GM21825 (cell line): ENCODE results near the gene LATS1.
"Not testable (repeated sequence)": the region's sequence is repeated elsewhere in the genome, so short reads cannot be mapped to it uniquely, and the experiment has no call there.

Experiments used
- ATAC-seq: cut with Tn5 transposase; IDR thresholded peaks from one replicate; pipeline ENCODE4 v1.9.1; 2021; ENCODE audit warnings: mild to moderate bottlenecking, moderate library complexity; ENCODE audit not compliant: unreplicated experiment

Gene LATS1

DNA sequence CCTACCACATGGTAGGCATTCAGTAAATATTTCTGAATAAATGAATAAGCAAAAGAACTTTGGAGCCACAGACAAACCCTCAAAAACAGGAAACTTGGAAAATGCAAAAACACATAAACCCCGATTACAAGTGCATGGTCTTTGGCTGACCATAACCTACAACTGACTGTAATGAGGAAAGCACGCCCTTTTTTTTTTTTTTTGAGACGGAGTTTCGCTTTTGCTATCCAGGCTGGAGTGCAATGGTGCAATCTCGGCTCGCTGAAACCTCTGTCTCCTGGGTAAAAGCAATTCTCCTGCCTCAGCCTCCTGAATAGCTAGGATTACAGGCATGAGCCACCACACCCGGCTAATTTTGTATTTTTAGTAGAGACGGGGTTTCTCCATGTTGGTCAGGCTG, 11.9 kb upstream of the LATS1 start:
- ATAC-seq = no peak

DNA sequence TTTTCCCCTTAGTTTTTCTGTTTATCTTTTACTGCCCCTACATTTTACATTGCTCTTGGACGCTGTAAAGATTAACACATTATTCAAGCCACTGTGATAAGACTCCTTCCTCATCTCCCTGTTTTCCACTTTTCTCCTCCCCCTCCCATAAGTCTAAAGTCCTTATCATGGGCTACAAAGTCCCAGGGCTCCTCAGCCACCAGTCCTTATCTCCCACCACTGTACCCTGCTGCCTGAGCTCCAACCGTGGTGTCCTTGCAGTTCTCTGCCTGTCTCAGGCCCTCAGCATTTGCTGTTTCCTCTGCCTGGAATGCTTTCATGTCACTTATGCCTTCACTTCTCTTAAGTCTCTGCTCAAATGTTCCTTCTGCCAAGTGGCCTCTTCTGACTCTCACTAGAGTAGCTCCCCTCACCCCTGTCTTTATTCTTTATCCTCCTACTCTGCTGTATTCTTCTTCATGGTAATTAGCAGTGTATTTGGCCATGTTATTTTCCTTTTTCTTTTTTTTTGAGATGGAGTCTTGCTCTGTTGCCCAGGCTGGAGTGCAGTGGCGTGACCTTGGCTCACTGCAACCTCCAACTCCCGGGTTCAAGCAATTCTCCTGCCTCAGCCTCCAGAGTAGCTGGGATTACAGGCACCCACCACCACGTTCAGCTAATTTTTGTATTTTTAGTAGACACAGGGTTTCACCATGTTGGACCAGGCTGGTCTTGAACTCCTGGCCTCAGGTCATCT, 10.8 kb upstream of the LATS1 start:
- ATAC-seq = no peak

DNA sequence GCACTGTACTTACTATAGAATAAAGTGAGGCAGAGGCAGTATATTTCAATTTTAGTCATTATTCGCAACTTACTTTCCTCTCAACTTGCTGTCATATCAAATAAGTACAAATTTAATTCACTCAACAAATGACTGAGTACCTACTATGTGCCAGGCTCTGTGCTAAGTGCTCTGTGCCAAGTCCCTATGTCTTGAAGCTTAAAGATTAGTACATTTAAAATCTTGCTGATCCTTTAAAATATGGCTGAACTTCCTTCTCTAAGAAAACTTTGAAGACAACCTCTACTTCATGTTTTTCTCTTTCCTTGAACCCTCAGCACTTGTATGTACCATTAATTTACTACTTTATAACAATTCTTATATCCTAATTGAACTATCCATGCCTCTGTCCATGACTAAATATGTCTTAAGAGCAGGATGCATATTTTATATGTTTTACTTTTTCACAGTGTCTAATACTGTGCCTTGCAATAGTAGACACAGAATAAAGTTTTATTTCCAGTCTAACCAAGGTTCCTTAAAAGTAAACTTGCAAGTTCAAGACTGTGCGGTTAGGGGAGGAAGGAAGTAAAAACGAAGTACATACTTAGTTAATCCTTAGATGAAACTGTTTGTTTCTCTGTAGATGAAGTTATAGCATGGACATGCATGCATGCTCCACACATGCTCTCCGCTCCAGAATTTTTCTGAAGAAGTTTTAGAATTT, 10.0 kb upstream of the LATS1 start:
- ATAC-seq = no peak

DNA sequence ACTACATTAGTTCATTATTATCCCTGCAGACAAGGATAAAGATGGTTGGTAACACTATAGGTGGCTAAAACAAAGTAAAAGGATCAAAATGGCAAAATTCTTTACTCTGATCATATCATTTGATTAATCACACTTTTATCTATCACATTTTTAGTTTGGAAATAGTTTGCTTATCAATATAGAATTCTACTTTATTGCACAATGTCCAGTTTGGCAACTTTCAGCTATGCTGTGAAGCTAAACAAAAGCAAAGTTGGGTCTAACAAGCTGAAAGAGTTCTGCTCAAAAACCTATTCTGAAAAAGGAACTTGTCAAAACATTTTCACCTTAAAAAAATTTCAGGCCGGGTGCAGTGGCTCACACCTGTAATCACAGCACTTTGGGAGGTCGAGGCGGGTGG, 7.9 kb upstream of the LATS1 start:
- ATAC-seq = no peak

DNA sequence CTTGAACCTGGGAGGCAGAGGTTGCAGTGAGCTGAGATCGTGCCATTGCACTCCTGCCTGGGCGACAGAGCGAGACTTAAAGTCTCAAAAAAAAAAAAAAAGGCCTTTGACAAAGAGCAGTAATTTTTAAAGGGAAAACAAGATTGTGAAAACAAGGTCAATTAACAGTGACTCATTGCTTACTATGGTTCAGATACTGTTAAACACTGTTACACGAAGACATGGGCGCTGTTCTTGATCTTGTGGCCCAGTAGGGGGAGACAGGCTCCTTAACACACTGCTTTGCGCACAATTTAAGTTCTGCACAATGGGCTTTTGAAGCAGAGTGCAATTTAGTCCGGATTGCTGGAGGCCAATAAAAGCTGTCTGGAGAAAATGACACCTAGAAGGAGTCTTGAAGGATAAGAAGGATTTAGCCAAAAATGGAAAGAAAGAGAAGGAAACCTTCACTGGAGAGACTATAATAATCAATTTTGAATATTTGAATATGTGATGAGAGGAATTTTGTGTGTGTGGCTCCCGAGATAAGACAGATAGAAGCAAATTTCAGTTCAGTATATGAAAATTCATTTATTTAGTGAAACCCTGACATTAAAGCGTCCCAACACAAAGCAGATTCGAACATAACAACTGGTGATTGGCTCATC, 6.0 kb upstream of the LATS1 start:
- ATAC-seq = no peak

DNA sequence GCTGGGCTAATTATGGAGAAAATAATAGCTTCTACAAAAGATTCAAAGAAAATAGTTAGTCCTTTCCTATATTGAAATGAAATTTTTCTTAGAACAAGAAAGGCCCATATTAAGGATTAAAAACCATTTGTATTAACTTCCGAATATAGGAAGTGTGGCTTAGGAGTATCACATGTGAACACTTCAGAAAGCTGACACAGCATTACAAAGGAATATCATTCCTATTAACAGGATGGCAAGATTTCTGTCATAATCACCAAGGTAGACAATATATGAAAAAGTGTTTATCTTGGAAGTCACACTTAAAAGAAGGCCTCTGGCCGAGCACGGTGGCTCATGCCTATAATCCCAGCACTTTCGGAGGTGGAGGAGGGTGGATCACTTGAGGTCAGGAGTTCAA, 5.4 kb upstream of the LATS1 start:
- ATAC-seq = no peak

DNA sequence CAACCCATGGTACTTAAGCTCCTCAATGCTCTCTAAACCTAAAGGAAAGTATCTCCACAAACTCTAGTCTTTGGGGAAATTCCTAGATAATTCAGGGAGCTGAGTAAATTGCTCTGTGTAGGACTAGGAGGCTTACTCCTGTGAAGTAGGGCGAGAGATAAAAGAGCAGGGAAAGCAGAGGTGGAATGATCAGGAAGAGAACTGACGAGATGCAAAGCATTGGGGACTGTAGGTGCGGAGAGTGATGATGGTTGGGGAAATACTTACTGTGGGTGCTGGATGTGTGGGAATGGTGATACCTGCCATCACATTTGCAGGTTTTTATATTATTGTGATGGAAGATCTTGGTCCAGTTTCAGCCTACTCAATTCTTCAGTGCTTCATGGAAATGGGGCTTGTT, 1.6 kb upstream of the LATS1 start:
- no peak for ATAC-seq

DNA sequence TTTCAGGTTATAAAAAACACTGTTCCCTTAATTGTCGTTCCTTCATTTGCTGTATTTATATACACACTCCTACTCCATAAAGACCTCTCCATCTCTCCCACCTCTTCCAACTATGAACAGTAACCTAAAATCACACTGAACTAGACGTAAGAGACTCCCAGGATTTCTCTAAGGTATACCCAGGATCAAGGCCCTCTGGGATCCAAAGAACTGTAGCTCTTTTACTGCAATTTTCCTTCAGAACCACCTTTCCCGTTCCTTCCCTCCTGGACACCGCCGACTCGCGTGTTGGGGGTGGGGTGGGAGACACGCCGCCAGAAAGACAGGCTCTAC, 680 bp downstream of the LATS1 start:
- ATAC-seq = no peak

DNA sequence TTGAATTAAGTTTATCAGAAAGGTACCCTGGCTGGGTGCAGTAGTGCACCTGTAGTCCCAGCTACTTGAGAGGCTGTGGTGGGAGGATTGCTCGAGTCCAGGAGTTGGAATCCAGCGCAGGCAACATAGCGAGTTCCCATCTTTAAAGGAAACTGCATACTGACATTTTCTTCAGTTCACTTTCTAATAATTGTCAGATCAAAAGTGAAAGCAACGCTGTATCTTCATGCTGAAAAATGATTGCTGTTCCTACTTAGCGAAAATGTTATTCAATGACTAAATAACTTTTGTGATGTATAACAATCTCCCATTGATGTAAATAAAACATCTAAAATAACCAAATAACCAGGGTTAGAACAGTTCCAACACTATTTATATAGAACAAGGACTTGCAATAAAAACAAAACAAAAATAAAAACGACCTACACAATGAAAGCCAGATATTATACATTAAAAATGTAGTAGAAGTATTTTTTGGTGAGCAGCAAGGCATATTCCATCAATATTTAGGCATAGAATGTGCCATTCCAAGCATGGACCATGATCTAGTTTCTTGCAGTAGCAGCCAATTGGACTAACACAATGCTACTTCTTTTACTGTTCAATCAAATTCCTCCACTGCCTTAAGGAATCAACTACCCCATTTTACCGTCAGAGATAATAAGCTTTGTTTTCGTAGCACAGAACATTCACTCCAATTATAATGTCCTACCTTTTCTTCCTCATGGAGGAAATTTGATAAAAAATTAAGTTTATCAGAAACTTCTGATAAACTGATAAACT, 1.5 kb downstream of the LATS1 start:
- no peak for ATAC-seq

DNA sequence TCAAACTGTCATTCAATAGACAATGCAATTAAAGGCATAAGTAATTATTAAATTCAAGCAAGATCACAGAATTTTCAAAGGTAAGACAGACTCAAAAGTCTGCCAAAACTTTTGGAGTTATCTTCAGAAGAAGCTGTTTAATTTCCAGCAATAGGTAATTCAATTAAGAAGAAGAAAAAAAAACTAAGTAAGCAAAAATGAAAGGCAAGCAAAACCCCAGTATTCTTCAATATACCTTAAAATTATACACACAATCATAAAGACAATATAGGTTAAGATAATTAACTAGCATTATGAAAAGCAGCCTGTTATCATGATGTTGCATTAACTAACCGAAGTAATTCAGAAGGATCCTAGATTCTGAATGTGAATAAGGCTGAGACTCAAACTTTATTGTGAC, 3.5 kb downstream of the LATS1 start:
- no peak for ATAC-seq

DNA sequence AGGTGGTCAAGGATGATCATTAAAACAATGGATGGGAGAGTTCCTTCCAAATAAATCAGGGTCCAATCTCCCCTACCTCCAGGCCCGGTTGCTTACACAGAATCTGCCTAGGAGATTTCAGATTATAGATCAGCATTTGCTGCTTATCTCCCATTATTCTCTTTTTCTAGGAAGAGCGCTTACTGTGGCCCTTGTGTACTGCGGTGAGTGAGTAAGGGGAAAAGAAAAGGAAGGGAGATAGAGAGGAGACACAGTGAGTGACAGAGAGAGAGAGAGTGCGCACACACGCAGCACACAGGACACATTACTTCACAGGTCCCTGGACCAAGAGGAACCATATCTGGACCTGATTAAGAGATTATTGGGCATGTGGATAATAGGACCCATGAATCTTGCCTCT, 6.2 kb downstream of the LATS1 start:
- no peak for ATAC-seq

DNA sequence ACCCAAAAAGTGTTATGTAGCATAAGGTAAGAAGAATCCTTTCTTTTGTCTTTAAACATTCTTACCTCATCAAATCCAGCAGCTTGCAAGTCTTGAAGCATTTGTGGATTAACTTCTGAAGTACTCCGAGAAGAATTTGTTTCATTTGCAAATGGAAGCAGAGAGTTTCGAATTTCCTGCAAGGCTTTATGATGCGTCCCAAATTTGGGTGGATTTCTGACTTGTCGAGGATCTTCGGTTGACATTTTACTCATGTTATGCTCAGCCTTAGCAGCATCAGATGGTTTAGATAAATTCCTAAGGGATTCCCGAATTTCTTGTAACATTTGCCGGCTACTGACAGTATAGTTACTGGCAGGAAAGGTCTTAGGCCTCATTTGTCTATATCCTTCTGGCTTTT, 16.2 kb downstream of the LATS1 start:
- ATAC-seq = no peak

DNA sequence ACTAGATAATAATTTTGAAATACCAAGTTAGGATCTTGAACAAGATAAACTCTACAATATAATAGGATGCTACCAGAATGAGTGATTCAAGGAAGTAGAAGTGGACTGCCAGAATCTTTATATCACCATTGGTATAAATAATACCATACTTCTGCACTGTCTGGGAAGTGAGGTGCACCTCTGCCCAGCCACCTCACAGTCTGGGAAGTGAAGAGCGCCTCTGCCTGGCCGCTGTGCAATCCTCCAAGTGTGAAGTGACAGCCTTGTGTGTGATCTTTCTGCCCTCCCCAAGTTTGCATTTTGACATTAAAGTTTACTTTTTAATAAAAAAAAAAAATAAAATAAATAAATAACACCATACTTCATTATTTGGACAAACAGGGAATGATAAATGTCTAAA, 18.8 kb downstream of the LATS1 start:
- ATAC-seq = no peak

DNA sequence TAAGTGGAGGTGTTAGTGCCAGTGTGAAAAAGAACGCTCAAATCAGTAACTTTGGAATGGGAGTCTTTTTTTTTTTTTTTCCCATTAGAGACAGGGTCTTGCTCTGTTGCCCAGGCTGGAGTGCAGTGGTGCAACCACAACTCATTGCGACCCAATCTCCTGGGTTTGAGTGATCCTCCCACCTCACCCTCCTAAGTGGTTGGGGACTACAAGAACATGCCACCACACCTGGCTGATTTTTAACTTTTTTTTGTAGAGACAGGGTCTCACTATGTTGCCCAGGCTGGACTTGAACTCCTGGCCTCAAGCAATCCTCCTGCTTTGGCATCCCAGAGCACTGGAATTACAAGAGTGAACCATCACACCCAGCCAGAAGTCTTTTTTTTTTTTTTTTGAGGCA, 19.7 kb downstream of the LATS1 start:
- no peak for ATAC-seq

DNA sequence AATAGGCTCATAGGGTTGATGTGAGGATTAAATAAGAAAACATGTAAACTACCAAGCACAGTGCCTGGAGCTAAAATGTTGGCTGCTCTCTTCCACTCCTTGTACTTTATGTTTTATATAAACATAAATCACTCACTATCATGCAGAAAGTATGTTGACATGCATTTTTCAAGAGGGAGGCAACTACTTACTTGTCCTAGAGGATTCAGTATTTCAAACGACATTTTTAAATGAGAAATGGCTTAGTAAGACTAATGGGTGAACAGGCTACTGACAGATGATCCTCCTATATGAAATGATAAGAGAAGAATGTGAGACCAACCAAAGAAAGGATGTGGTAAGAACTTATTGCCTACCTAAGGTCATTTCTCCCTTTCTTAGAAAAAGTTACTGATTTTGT, 21.0 kb downstream of the LATS1 start:
- no peak for ATAC-seq

DNA sequence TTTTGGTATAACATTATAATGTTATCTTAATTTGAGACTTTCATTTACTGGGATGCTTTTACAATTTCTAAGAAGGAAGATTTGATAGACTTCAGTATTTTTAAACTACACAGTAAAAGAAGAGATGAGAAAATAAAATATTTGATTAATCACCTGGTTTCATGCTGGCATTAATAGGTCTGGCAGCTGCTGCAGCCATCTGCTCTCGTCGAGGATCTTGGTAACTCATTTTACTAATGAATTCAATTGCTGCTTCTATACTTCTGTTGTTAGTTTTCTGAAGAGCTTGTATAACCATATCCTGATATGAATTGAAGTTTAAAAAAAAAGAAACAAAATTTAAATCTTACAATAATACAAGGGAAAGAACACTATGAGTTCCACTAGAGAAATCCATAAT, 23.0 kb downstream of the LATS1 start:
- no peak for ATAC-seq

DNA sequence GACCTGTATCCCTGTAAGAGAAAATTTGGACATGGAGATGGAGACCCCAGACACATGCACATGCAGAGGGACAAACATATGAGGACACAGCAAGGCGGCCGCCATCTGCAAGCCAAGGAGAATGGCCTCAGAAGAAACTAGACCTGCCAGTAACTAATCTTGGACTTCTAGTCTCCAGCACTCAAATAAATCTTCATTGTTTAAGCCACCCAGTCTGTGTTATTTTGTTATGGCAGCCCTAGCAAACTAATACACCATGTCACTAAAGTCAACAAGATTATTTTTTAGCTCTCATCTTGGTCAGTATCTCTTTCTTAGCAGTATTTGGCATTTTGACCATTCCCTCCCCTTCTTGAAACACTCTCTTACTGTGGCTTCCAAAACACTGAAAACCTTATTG, 26.7 kb downstream of the LATS1 start:
- ATAC-seq = no peak

DNA sequence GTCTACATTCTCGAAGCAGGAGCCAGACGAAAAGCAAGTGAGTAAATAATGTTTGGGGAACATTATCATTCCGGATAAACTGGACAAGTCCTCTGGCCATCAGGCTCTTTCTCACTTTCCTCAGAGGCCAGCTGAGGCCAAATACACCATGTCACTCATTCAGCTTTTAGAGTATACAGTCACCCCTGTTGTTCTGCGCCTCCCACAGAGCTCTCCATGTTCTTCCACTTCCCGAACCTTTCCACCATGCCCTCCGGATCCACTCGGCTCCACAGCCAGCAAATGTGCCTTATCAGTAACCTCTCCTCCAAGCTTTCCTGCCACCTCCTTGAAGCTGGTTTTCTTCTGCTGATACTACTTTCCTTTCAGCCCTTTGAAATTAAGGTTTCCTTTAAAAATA, 31.7 kb downstream of the LATS1 start:
- no peak for ATAC-seq

DNA sequence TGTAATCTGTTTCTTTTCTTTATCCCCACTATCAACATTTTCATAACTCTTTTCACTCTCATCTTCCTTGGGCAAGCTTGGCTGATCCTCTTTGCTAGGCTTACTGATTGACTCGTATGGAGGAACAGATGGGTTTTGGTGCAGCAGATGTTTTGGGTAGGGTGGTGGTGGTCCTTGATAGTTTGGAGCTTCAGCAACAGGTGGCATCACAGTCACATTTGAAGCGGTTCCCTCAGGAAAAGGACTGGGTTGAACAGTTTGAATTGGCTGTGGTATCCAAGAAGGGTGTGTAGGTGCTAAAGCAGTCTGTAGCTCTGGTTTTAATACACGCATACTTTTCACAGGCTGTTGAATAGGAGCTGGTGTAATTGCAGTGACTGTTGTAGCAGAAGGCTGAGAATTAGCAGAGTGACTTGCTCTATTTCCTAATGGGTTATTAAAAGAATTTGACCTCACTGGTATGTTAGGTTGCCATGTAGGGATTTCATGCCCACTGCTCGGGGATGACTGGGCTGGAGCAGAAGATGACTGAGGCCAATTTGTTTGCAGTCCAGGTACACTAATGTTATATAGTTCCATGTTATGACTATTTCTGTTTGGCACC, 34.5 kb downstream of the LATS1 start:
- no peak for ATAC-seq

DNA sequence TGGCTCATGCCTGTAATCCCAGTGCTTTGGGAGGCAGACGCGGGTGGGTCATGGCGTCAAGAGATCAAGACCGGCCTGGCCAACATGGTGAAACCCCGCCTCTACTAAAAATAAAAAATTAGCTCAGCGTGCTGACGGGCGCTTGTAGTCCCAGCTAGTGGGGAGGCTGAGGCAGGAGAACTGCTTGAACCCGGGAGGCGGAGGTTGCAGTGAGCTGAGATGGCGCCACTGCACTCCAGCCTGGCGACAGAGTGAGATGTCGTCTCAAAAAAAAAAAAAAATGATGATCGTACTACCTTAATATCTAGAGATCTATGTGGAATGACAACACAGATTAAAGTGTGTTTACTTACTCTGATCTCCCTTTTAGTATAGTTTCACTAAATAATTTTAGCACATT, 36.1 kb downstream of the LATS1 start:
- ATAC-seq = not testable (repeated sequence)

DNA sequence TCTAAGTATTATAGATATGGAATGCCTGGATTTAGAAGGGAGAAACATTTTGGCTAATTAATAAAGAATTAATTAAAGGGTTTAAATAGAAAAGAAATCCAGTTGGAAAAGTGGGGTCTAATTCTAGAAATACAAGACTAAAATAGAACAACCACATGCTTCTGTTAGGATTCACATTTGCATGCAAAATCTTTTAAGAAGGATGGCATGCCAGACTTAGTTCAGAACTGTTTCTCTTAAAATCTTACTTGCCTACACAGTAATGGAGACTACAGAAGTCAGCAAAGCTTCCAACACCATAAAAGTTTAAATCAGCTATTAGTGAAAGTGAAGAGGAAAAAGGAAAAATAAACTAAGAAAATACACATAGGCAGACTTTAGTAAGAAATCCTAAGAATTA, 36.7 kb downstream of the LATS1 start:
- ATAC-seq = no peak
